Stimulated activated CD8-positive, alpha-beta memory T cell treated with anti-CD3 and anti-CD28 coated beads, Interleukin-4, amount 100 ng/mL, for 48 hours (primary cell): ENCODE data around the gene CSNK1G3.

Experiments used
- DNase-seq: peaks from one replicate; pipeline ENCODE4 v3.0.0-alpha.2; 2020

The CSNK1G3 gene

GRCh38 chr5:123659011-123659410, 147.0 kb downstream of the CSNK1G3 start:
- DNase-seq, result no peak

GRCh38 chr5:123659495-123659894, 147.5 kb downstream of the CSNK1G3 start:
- DNase-seq, result no peak

GRCh38 chr5:123664961-123665360, 153.0 kb downstream of the CSNK1G3 start:
- DNase-seq, result no peak

- no peak for DNase-seq
Measured at GRCh38 chr5:123665822-123666371, 153.9 kb downstream of the CSNK1G3 start.
